ENCODE data around the gene CCR5AS.

The CCR5AS gene

DNA sequence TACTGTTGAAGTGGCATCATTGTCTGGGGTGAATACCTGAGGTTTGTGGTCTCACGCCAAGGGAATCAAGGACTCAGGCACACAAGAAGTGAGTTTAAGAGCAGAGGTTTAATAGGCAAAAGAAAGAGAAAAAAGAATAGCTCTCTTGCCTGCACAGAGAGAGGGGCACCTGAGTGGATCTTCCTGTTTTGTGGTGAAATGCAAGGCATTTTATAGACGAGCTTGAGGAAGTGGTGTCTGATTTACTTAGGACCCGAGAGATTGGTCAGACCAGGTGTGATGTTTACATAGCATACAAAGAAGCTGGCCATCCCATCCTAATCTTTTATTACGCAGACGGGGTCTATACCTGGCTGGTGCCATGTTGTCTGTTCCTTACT, 22.9 kb downstream of the CCR5AS start:
- no peaks in the 10 kb centered on the region for H3K36me3 ChIP-seq (ENCODE audit: insufficient read depth, low read length)
- no peak overlapping the region for H2AFZ ChIP-seq (ENCODE audit: low read depth, low read length)
- H3K9me2 ChIP-seq (ENCODE audit: insufficient read depth, low read length): no peaks in the 10 kb centered on the region
- H3K4me3 ChIP-seq (ENCODE audit: low read length): no peak overlapping the region
- H3K79me2 ChIP-seq (replicated peaks; ENCODE audit: insufficient read depth, low read length): no peaks in the 10 kb centered on the region
- no peaks in the 10 kb centered on the region for H3K9me3 ChIP-seq (ENCODE audit: low read length)
- no peak overlapping the region for H3K9ac ChIP-seq (ENCODE audit: low read length)
- H3K27me3 ChIP-seq (ENCODE audit: insufficient read depth, low read depth, low read length): no peaks in the 10 kb centered on the region
- no peak overlapping the region for H3K27ac ChIP-seq (ENCODE audit: low read length)
- TF ChIP-seq MXI1 (conservative IDR thresholded peaks at IDR 0.05; ENCODE audit: poor library complexity, severe bottlenecking): no peak
- TF ChIP-seq RAD21 (conservative IDR thresholded peaks at IDR 0.05): no peak
- no peak for TF ChIP-seq EP300 (conservative IDR thresholded peaks at IDR 0.05; ENCODE audit: poor library complexity, severe bottlenecking)
- no peak for TF ChIP-seq EZH2 (IDR thresholded peaks at IDR 0.05; ENCODE audit: borderline replicate concordance, insufficient read depth, low read length, poor library complexity, severe bottlenecking)
- no peak for TF ChIP-seq TAF1 (IDR thresholded peaks at IDR 0.05; ENCODE audit: low read depth)
- TF ChIP-seq SMC3 (conservative IDR thresholded peaks at IDR 0.05; ENCODE audit: poor library complexity): no peak
- TF ChIP-seq, protein P1, sequence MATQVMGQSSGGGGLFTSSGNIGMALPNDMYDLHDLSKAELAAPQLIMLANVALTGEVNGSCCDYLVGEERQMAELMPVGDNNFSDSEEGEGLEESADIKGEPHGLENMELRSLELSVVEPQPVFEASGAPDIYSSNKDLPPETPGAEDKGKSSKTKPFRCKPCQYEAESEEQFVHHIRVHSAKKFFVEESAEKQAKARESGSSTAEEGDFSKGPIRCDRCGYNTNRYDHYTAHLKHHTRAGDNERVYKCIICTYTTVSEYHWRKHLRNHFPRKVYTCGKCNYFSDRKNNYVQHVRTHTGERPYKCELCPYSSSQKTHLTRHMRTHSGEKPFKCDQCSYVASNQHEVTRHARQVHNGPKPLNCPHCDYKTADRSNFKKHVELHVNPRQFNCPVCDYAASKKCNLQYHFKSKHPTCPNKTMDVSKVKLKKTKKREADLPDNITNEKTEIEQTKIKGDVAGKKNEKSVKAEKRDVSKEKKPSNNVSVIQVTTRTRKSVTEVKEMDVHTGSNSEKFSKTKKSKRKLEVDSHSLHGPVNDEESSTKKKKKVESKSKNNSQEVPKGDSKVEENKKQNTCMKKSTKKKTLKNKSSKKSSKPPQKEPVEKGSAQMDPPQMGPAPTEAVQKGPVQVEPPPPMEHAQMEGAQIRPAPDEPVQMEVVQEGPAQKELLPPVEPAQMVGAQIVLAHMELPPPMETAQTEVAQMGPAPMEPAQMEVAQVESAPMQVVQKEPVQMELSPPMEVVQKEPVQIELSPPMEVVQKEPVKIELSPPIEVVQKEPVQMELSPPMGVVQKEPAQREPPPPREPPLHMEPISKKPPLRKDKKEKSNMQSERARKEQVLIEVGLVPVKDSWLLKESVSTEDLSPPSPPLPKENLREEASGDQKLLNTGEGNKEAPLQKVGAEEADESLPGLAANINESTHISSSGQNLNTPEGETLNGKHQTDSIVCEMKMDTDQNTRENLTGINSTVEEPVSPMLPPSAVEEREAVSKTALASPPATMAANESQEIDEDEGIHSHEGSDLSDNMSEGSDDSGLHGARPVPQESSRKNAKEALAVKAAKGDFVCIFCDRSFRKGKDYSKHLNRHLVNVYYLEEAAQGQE (IDR thresholded peaks at IDR 0.05; ENCODE audit: borderline replicate concordance): no peak
- TF ChIP-seq, protein P2, sequence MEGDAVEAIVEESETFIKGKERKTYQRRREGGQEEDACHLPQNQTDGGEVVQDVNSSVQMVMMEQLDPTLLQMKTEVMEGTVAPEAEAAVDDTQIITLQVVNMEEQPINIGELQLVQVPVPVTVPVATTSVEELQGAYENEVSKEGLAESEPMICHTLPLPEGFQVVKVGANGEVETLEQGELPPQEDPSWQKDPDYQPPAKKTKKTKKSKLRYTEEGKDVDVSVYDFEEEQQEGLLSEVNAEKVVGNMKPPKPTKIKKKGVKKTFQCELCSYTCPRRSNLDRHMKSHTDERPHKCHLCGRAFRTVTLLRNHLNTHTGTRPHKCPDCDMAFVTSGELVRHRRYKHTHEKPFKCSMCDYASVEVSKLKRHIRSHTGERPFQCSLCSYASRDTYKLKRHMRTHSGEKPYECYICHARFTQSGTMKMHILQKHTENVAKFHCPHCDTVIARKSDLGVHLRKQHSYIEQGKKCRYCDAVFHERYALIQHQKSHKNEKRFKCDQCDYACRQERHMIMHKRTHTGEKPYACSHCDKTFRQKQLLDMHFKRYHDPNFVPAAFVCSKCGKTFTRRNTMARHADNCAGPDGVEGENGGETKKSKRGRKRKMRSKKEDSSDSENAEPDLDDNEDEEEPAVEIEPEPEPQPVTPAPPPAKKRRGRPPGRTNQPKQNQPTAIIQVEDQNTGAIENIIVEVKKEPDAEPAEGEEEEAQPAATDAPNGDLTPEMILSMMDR (IDR thresholded peaks at IDR 0.05; ENCODE audit: poor library complexity, severe bottlenecking): no peak
- TF ChIP-seq POLR2AphosphoS5 (IDR thresholded peaks at IDR 0.05): no peak
- H3K4me2 ChIP-seq (ENCODE audit: low read length): no peak overlapping the region
- H3F3A ChIP-seq (ENCODE audit: insufficient read depth, low read length, poor library complexity, severe bottlenecking): no peaks in the 10 kb centered on the region
- no peaks in the 10 kb centered on the region for H4K20me1 ChIP-seq (ENCODE audit: insufficient read depth)

DNA sequence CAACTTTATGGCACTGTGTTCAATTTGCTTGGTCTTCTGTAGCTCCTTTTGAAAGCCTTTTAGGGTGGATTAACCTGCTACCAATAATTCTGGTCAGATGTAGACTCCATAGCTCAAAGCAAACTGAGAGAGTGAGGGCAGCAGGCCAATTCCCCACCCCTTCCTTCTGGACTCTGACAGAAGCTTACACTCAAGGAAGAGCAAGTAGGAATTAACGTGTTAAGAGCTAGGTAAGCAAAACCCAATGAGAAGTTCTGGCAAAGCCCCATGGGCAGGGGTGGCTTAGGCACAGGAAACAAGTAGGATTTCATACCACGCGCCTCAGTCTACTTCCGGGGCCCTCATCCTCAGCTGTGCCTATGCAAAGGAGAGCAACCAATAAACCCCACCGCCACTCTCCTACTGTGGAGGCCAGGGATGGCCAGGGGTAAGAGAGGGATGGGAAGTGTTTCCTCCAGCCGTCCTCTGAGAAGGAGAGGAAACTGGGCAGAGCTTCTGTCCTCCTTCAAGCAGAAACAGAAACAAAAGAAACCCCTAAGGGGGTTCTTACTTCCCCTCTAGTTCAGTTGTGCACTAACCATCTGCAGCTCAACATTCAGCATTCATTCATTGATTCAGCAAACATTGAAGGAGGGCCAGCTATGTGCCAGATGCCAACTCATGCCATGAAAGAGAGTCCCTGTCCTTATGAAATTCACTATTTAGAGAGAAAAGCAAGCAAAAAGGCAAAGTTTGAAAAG, 23.5 kb downstream of the CCR5AS start:
- Histone ChIP-seq H3K9me3 (ENCODE audit: low read length) (no peaks in the 10 kb centered on the region), H3K27ac (ENCODE audit: low read length) (no peak overlapping the region), H3K9ac (ENCODE audit: low read length) (no peak overlapping the region), H2AFZ (ENCODE audit: low read depth, low read length) (no peak overlapping the region), H3K27me3 (ENCODE audit: insufficient read depth, low read depth, low read length) (no peaks in the 10 kb centered on the region), H3K4me2 (ENCODE audit: low read length) (no peak overlapping the region), H3K79me2 (replicated peaks; ENCODE audit: insufficient read depth, low read length) (no peaks in the 10 kb centered on the region), H3K36me3 (ENCODE audit: insufficient read depth, low read length) (no peaks in the 10 kb centered on the region), H4K20me1 (ENCODE audit: insufficient read depth) (no peaks in the 10 kb centered on the region), H3F3A (ENCODE audit: insufficient read depth, low read length, poor library complexity, severe bottlenecking) (no peaks in the 10 kb centered on the region), H3K4me3 (ENCODE audit: low read length) (no peak overlapping the region), H3K9me2 (ENCODE audit: insufficient read depth, low read length) (no peaks in the 10 kb centered on the region)
- TF ChIP-seq MXI1 (conservative IDR thresholded peaks at IDR 0.05; ENCODE audit: poor library complexity, severe bottlenecking) (no peak), TAF1 (IDR thresholded peaks at IDR 0.05; ENCODE audit: low read depth) (no peak), SMC3 (conservative IDR thresholded peaks at IDR 0.05; ENCODE audit: poor library complexity) (no peak), RAD21 (conservative IDR thresholded peaks at IDR 0.05) (no peak), EP300 (conservative IDR thresholded peaks at IDR 0.05; ENCODE audit: poor library complexity, severe bottlenecking) (no peak), POLR2AphosphoS5 (IDR thresholded peaks at IDR 0.05) (no peak), EZH2 (IDR thresholded peaks at IDR 0.05; ENCODE audit: borderline replicate concordance, insufficient read depth, low read length, poor library complexity, severe bottlenecking) (no peak)
- TF ChIP-seq, protein P2 (IDR thresholded peaks at IDR 0.05; ENCODE audit: poor library complexity, severe bottlenecking): no peak
- TF ChIP-seq, protein P1 (IDR thresholded peaks at IDR 0.05; ENCODE audit: borderline replicate concordance): no peak
